ENCODE results near the gene MAP4K2. TPM values are rescaled to one million over a fixed set of nuclear protein-coding genes. Genes with fewer than 3 reads are reported as not detected.

MAP4K2 gene
- total RNA-seq, 4 donors from 2014 or later: 3.3 to 34.7 (median 20.3) TPM

DNA sequence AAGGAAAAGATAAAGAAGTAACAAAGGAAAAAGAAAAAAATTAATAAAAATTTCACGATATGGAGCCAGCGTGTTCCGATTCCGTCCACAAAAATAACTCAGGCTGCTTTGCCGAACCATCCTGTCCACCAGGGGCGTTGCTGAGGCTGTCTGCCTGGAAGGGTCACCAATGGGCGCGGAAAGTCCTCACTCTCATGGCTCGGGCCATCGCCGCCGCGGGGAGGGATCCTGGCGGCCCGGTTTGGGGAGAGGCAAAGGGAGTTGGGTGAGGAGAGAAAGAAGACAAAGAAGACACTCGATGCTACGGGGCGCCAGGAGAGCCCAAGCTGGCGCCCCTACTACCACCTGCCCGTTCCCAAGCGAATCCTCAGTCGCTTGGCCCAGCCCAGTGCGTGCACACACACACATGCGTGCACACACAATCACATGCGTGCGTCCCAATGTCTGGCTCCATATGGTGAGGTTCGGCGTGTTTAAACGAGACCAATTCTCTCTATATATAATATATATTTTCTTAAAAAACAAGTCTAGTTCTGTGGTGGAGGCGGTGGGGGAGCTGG is 37.6 kb downstream of the MAP4K2 start:
- no peaks in the 10 kb centered on the region for H3K9me3 ChIP-seq
- H3K36me3 ChIP-seq: peaks cover 3 to 79% (median 13%) of the 10 kb centered on the region in 3 donors
- no peak for TF ChIP-seq POLR2A (IDR thresholded peaks at IDR 0.05)
- TF ChIP-seq, protein P1, sequence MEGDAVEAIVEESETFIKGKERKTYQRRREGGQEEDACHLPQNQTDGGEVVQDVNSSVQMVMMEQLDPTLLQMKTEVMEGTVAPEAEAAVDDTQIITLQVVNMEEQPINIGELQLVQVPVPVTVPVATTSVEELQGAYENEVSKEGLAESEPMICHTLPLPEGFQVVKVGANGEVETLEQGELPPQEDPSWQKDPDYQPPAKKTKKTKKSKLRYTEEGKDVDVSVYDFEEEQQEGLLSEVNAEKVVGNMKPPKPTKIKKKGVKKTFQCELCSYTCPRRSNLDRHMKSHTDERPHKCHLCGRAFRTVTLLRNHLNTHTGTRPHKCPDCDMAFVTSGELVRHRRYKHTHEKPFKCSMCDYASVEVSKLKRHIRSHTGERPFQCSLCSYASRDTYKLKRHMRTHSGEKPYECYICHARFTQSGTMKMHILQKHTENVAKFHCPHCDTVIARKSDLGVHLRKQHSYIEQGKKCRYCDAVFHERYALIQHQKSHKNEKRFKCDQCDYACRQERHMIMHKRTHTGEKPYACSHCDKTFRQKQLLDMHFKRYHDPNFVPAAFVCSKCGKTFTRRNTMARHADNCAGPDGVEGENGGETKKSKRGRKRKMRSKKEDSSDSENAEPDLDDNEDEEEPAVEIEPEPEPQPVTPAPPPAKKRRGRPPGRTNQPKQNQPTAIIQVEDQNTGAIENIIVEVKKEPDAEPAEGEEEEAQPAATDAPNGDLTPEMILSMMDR (IDR thresholded peaks at IDR 0.05): peak in 1 of 6 experiments; percentile 9
- no peak overlapping the region for H3K4me3 ChIP-seq
- H3K4me1 ChIP-seq: peaks cover 0 to 57% (median 41%) of the 10 kb centered on the region in 4 donors
- peak overlapping the region in 1 of 4 donors; percentile 85 for H3K27ac ChIP-seq
- peak; percentile 36 to 55 (median 46) for DNase-seq
- no peaks in the 10 kb centered on the region for H3K27me3 ChIP-seq

DNA sequence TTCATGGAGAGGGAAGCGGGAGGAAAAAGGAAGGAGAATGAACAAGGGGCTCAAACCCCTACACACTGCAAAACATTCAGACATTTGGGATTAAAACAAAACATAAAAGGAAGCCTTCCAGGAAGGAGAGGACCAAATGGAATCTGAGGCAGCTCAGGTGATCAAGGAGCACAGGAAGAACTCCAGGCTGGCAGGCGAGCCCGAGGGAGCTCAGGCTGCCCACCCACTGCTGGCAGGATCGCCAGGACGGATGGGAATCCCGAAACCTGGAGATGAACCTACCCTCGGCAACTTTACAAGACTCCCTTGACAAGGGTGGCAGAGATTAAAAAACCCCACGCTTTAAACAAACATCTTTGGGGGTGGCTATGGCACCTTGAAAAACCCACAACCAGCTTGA is 38.3 kb downstream of the MAP4K2 start:
- H3K36me3 ChIP-seq: peaks cover 3 to 73% (median 9%) of the 10 kb centered on the region in 3 donors
- peak in 1 of 3 donors; percentile 41 for DNase-seq
- TF ChIP-seq, protein P1 (IDR thresholded peaks at IDR 0.05): no peak
- peaks cover 0 to 57% (median 43%) of the 10 kb centered on the region in 4 donors for H3K4me1 ChIP-seq
- no peak overlapping the region for H3K4me3 ChIP-seq
- H3K27ac ChIP-seq: peak overlapping the region in 2 of 4 donors; percentile 65 to 85
- no peaks in the 10 kb centered on the region for H3K27me3 ChIP-seq
- no peaks in the 10 kb centered on the region for H3K9me3 ChIP-seq

DNA sequence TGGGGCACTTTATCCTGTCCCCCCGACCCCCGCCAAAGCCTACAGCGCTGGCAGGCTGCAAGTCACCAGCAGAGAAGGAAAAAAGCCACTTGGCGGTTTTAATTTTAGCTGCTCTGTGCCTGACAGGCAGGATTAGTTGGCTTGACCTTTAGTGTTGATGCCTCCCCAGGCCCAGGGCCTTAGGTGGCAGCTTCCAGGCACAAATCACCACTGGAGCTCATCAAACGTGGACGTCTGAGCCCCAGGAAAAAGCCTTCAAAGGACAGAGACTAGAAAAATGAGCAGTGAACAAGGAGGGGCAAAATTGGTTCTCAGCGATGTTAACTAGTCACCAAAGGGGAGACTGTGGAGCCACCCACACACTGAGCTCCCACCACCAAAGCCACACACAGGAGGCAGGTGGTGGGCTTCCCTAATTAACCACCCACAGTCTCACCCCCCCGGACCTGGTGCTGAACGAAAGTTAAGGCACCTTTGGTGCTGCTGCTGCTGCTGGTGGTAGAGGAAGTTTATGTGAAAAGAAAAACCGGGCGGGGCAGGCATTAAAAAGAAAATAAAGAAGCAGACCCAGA is 38.9 kb downstream of the MAP4K2 start:
- DNase-seq: peak in 2 of 3 donors; percentile 89 to 92

DNA sequence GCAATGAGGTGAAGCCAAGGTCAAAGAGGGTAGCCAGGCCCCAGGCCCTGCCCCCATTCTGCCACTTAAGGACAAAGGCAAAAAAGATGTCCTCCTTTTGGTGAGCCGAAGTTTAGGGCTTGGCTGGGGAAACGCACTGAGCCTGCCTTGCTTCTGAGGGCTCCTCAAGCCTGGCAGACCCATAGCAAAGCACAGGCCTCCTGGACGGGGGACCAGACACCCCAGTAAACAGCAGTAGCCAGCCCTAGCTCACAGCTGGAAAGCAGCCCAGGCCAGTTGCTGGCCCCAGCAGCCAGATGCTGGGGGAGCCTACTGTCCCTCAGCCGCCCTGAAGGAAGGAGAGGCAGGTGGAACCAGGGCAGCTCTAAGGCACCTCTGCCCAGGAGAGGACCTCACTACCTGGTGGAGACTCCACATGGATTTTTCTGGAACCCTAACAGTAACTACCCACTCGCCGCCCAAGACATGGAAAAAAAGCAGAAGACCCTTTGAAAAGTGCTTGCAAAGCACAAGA is 39.4 kb downstream of the MAP4K2 start:
- H3K27me3 ChIP-seq: no peaks in the 10 kb centered on the region
- peak overlapping the region; percentile 36 to 85 (median 60) for H3K27ac ChIP-seq
- TF ChIP-seq, protein P1 (IDR thresholded peaks at IDR 0.05): no peak
- TF ChIP-seq POLR2A (IDR thresholded peaks at IDR 0.05): no peak
- peak in 1 of 3 donors; percentile 46 for DNase-seq
- H3K9me3 ChIP-seq: no peaks in the 10 kb centered on the region
- H3K4me1 ChIP-seq: peaks cover 0 to 57% (median 46%) of the 10 kb centered on the region in 4 donors
- H3K4me3 ChIP-seq: no peak overlapping the region
- peaks cover 3 to 61% (median 9%) of the 10 kb centered on the region in 3 donors for H3K36me3 ChIP-seq

More for the DNA sequence above, 38.9 kb downstream of the MAP4K2 start:
- Histone ChIP-seq H3K27ac (peak overlapping the region; percentile 36 to 85 (median 60)), H3K27me3 (no peaks in the 10 kb centered on the region), H3K4me1 (peaks cover 0 to 57% (median 46%) of the 10 kb centered on the region in 4 donors), H3K4me3 (no peak overlapping the region), H3K9me3 (no peaks in the 10 kb centered on the region), H3K36me3 (peaks cover 3 to 67% (median 9%) of the 10 kb centered on the region in 3 donors)
- TF ChIP-seq POLR2A (IDR thresholded peaks at IDR 0.05): no peak
- TF ChIP-seq, protein P1 (IDR thresholded peaks at IDR 0.05): no peak

DNA sequence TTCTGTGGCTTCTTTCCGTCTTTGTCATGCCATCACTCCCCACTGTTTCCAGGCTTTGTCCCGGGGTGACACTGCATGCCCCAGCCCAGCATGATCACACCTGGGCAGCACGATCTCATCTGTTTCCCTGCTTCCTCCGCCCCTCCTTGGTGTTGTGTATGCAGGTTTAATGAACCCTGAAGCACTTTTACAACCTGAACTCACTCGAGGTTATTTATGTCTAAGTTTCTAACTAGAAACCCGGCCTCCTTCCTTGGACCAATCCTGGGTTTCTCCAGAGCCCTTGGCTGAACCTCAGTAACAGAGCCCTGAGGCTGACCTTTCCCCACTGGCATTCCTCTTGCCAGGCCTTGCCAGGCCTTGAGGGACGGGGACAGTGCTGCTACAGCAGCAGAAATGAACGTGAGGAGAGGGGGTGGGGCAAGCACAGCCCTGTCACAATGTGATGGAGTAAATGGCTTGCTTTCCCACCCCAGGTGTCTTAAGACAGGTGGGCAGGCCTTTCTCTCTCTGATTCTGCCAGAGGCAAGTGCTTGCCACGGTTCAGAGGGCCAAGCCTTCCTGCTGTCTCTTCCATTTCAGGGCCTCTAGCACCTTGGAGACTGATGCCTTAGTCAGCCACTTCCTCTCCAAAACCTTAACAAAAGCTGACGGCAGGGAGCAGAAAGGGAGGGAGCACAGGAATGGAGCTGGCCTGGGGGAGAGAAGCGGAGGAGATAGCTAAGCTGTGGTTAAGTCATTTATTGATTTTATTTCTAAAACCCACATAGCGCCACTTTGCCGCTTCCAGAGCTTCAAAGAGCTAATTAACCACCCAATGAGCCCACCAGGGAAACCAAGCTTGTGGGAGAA is 40.1 kb downstream of the MAP4K2 start:
- TF ChIP-seq POLR2A (IDR thresholded peaks at IDR 0.05): no peak
- TF ChIP-seq, protein P1 (IDR thresholded peaks at IDR 0.05): no peak
- peak in 2 of 3 donors; percentile 72 to 76 for DNase-seq
- H3K27ac ChIP-seq: peak overlapping the region; percentile 36 to 85 (median 60)
- H3K4me3 ChIP-seq: no peak overlapping the region
- peaks cover 0 to 54% (median 45%) of the 10 kb centered on the region in 4 donors for H3K4me1 ChIP-seq
- no peaks in the 10 kb centered on the region for H3K27me3 ChIP-seq
- peaks cover 3 to 54% (median 9%) of the 10 kb centered on the region in 3 donors for H3K36me3 ChIP-seq
- no peaks in the 10 kb centered on the region for H3K9me3 ChIP-seq
